SU-DHL-6 (cell line): ENCODE results near the gene ZNF519.
"Not testable (repeated sequence)": the region's sequence is repeated elsewhere in the genome, so short reads cannot be mapped to it uniquely, and the experiment has no call there.

Experiments used
- EZH2phosphoT487 ChIP-seq: fragments of 200-600 bp; sonication (generic), shearing (Covaris generic); conservative IDR thresholded peaks from 2 replicates; pipeline ENCODE4 v1.6.1; 2018; ENCODE audit warnings: mild to moderate bottlenecking, antibody characterized with exemption, low read length, moderate library complexity, mixed read lengths
- TF ChIP-seq, protein P1 (sequence below): fragments of 200-600 bp; sonication (generic); IDR thresholded peaks from one replicate; pipeline ENCODE4 v1.5.1; 2017; ENCODE audit warnings: antibody characterized with exemption, mild to moderate bottlenecking, low read length, moderate library complexity; ENCODE audit not compliant: insufficient read depth, poor library complexity, severe bottlenecking

DNA sequence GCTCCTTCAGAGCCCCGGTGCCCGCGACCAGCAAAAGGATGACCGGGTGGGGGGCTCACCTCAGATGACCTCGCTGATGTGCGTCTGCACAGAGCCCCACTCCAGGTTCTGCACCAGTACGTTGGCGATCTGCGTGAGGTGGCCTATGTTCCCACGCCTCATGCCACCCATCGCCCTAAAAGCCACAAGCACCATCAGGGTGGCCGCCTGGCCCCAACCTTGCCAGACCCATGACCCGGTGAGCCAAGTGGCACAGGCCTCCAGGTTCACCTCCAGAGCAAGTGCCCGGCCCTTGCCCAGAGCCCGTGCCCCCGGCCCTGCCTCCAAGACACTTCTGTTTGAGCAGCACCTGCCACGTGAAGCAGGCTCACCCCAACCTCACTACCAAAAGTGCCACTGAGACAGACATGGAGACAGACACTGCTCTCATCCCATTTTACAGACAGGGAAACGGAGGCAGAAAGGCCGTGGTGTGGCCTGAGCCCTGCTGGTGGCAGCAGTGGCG, 17.7 kb upstream of the ZNF519 start:
- TF ChIP-seq, protein P1, sequence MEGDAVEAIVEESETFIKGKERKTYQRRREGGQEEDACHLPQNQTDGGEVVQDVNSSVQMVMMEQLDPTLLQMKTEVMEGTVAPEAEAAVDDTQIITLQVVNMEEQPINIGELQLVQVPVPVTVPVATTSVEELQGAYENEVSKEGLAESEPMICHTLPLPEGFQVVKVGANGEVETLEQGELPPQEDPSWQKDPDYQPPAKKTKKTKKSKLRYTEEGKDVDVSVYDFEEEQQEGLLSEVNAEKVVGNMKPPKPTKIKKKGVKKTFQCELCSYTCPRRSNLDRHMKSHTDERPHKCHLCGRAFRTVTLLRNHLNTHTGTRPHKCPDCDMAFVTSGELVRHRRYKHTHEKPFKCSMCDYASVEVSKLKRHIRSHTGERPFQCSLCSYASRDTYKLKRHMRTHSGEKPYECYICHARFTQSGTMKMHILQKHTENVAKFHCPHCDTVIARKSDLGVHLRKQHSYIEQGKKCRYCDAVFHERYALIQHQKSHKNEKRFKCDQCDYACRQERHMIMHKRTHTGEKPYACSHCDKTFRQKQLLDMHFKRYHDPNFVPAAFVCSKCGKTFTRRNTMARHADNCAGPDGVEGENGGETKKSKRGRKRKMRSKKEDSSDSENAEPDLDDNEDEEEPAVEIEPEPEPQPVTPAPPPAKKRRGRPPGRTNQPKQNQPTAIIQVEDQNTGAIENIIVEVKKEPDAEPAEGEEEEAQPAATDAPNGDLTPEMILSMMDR = not testable (repeated sequence)
- TF ChIP-seq EZH2phosphoT487 = not testable (repeated sequence)
